Measurements from ENCODE around the gene RASGRF2.

GRCh38 chr5:81179959-81180358 lies 219.8 kb downstream of the RASGRF2 start:
- TF ChIP-seq CTCF (conservative IDR thresholded peaks at IDR 0.05; ENCODE audit: low read depth, low read length) (no peak), EZH2 (IDR thresholded peaks at IDR 0.05; ENCODE audit: borderline replicate concordance, low read depth, low read length, poor library complexity, severe bottlenecking) (no peak)

Measured in A673 (cell line).